ENCODE measurements around the gene RBM10.
A peak's percentile ranks its signal among the peaks of the same experiment; 100 is the strongest.

RBM10 gene

GRCh38 chrX:47176101-47176740, 31.2 kb downstream of the RBM10 start:
- DNase-seq (ENCODE audit: low read depth in 2 of 3, low spot score in 1 of 3): no peak

GRCh38 chrX:47177079-47177478, 32.1 kb downstream of the RBM10 start:
- no peak for DNase-seq (ENCODE audit: low read depth in 2 of 3, low spot score in 1 of 3)

- DNase-seq (ENCODE audit: low read depth in 2 of 3, low spot score in 1 of 3): no peak
Measured at GRCh38 chrX:47178337-47178736, 33.3 kb downstream of the RBM10 start.

- no peak for DNase-seq (ENCODE audit: low read depth in 2 of 3, low spot score in 1 of 3)
Measured at GRCh38 chrX:47179221-47179927, 34.4 kb downstream of the RBM10 start.

- DNase-seq (ENCODE audit: low read depth in 2 of 3, low spot score in 1 of 3): no peak
Measured at GRCh38 chrX:47179928-47180255, 34.9 kb downstream of the RBM10 start.

- no peak for DNase-seq (ENCODE audit: low read depth in 2 of 3, low spot score in 1 of 3)
Measured at GRCh38 chrX:47180346-47180745, 35.3 kb downstream of the RBM10 start.

GRCh38 chrX:47181301-47181700, 36.3 kb downstream of the RBM10 start:
- no peak for DNase-seq (ENCODE audit: low read depth in 2 of 3, low spot score in 1 of 3)

- DNase-seq (ENCODE audit: low read depth in 2 of 3, low spot score in 1 of 3): no peak
Measured at GRCh38 chrX:47182106-47182700, 37.2 kb downstream of the RBM10 start.

GRCh38 chrX:47184486-47184885, 39.5 kb downstream of the RBM10 start:
- DNase-seq (ENCODE audit: low read depth in 2 of 3, low spot score in 1 of 3): no peak

GRCh38 chrX:47185241-47185640, 40.2 kb downstream of the RBM10 start:
- DNase-seq (ENCODE audit: low read depth in 2 of 3, low spot score in 1 of 3): no peak

- DNase-seq (ENCODE audit: low read depth in 2 of 3, low spot score in 1 of 3): no peak
Measured at GRCh38 chrX:47186096-47186740, 41.2 kb downstream of the RBM10 start.

GRCh38 chrX:47187106-47187677, 42.2 kb downstream of the RBM10 start:
- DNase-seq (ENCODE audit: low read depth in 2 of 3, low spot score in 1 of 3): no peak

GRCh38 chrX:47189906-47190305, 44.9 kb downstream of the RBM10 start:
- no peak for DNase-seq (ENCODE audit: low read depth in 2 of 3, low spot score in 1 of 3)

GRCh38 chrX:47190445-47191269, 45.6 kb downstream of the RBM10 start:
- peak; percentile 67 to 79 (median 76) for DNase-seq (ENCODE audit: low read depth in 2 of 3, low spot score in 1 of 3)

GRCh38 chrX:47191331-47191730, 46.3 kb downstream of the RBM10 start:
- peak in 2 of 3 donors; percentile 25 to 29 for DNase-seq (ENCODE audit: low read depth in 2 of 3, low spot score in 1 of 3)

- no peak for DNase-seq (ENCODE audit: low read depth in 2 of 3, low spot score in 1 of 3)
Measured at GRCh38 chrX:47191806-47192401, 46.9 kb downstream of the RBM10 start.

- DNase-seq (ENCODE audit: low read depth in 2 of 3, low spot score in 1 of 3): peak; percentile 84 to 99 (median 86)
Measured at GRCh38 chrX:47193475-47194193, 48.6 kb downstream of the RBM10 start, which contains the start of gene UBA1. Gene UBA1 (plus strand): TSS chrX:47193829. CDS start chrX:47198803, 4,974 bp downstream.

- DNase-seq (ENCODE audit: low read depth in 2 of 3, low spot score in 1 of 3): no peak
Measured at GRCh38 chrX:47194194-47194787, 49.3 kb downstream of the RBM10 start.

GRCh38 chrX:47196098-47196497, 51.1 kb downstream of the RBM10 start:
- no peak for DNase-seq (ENCODE audit: low read depth in 2 of 3, low spot score in 1 of 3)

Data from stimulated activated CD4-positive, alpha-beta T cell treated with anti-CD3 and anti-CD28 coated beads, Interleukin-12 subunit alpha, Interleukin-12 subunit beta, amount 100 ng/mL, for 48 hours (primary cell).